Endothelial cell of umbilical vein (primary cell): ENCODE measurements around the gene SBF1.

Experiments used
- EZH2 ChIP-seq: IDR thresholded peaks from 2 replicates; pipeline ENCODE4 v1.6.1; 2012; ENCODE audit warnings: borderline replicate concordance, low read depth, mild to moderate bottlenecking, moderate library complexity, low read length, inconsistent platforms; ENCODE audit not compliant: severe bottlenecking
- TF ChIP-seq, protein P1 (sequence below), 2 donors: IDR thresholded peaks; 1 replicate in 1 of 2; 2 replicates in 1 of 2; pipeline ENCODE4 v1.5.1; 2011; ENCODE audit warnings: low read length in 2 of 2, mild to moderate bottlenecking in 2 of 2, moderate library complexity in 2 of 2, control low read depth in 1 of 2, inconsistent platforms in 1 of 2, low read depth in 1 of 2; ENCODE audit not compliant: insufficient read depth in 1 of 2; ENCODE audit errors: extremely low read depth in 1 of 2

DNA sequence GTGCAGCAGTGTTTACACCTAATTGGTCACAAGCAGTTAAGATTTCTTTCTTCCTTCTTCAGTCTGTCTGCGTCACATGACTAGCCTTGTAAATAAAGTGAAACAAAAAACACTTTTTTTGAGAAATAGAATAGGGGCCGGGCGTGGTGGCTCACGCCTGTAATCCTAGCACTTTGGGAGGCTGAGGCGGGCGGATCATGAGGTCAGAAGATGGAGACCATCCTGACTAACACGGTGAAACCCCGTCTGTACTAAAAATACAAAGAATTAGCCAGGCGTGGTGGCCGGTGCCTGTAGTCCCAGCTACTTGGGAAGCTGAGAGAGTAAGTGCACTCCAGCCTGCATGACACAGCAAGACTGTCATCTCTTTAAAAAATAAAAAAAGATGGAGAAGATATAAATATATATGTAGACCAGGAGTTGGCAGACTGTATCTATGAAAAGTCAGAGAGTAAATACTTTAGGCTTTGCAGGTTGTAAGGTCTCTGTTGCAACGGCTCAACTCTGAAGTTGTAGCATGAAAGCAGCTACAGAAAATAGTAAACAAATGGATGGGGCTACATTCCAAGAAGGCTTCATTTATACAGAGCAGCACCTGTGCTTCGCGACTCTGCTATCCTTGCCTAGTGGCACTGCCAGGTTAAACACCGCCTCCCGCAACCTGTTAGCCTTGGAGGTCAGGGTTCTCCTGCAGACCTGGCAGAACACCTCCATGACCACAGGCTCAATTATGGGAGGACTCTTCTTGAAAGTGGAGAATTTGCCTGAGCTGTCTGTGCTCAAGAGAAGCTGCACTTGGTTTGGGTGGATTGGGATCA, 75.8 kb downstream of the SBF1 start:
- TF ChIP-seq, protein P1, sequence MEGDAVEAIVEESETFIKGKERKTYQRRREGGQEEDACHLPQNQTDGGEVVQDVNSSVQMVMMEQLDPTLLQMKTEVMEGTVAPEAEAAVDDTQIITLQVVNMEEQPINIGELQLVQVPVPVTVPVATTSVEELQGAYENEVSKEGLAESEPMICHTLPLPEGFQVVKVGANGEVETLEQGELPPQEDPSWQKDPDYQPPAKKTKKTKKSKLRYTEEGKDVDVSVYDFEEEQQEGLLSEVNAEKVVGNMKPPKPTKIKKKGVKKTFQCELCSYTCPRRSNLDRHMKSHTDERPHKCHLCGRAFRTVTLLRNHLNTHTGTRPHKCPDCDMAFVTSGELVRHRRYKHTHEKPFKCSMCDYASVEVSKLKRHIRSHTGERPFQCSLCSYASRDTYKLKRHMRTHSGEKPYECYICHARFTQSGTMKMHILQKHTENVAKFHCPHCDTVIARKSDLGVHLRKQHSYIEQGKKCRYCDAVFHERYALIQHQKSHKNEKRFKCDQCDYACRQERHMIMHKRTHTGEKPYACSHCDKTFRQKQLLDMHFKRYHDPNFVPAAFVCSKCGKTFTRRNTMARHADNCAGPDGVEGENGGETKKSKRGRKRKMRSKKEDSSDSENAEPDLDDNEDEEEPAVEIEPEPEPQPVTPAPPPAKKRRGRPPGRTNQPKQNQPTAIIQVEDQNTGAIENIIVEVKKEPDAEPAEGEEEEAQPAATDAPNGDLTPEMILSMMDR (IDR thresholded peaks at IDR 0.05; ENCODE audit: extremely low read depth in 1 of 2, insufficient read depth in 1 of 2, low read depth in 1 of 2, low read length in 2 of 2): no peak
- TF ChIP-seq EZH2: no peak
